Measurements from ENCODE around the gene KIF21A. TPM values are rescaled to one million over a fixed set of nuclear protein-coding genes. Genes with fewer than 3 reads are reported as not detected.

The KIF21A gene
- polyA plus RNA-seq (2013, experiment 1 of 2) = 15.2 TPM
- 16.5 TPM for polyA plus RNA-seq (2013, experiment 2 of 2)

DNA sequence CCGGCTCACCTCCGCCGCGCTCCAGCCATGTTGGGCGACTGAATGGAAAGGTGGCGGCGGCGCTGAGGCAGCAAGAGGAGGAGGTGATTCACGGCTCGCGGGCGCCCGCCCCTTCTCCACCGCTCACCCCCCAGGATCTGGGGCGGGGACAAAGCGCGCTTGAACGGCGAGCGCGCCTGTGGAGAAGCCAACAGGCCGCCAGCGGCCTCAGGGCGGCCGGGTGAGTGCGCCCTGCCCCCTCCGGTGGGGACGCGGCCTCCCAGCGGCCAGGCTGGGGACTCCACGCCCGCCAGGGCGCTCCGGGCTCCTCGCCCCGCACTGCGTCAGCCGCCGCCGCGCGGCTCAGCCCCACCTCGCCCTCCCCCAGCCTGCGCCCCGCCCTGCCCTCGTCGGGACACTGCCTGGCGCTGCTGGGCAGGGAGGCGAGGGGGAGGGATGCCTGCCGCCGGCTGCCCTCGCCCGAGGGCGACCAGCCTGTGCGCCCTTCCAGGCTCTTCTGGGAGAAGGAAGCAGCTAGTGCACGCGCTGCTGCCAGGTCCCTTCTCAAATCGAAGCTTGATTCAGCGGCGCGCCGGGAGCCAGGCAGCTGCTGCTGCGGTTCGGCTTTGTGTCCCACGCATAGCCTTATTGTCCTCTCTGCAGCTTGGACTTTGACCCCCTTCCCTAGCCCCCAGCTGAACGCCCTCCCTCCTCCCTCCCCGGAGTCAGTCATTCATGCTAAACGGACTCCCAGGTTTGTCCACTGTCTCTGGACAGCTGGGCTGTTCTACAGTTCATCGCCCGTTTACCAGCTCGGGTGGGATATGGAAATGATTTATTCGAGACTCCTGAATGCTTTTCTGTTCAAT lies at the start of gene KIF21A:
Gene KIF21A, minus strand, starts transcription at position 40 of the 848 bp plus-strand sequence. CDS start 150 bp downstream, outside the sequence.
- H3K79me2 ChIP-seq (ENCODE audit: control insufficient read depth, insufficient read depth, low read length) = no peaks in the 10 kb centered on the region
- no peaks in the 10 kb centered on the region for H3K4me1 ChIP-seq (ENCODE audit: control insufficient read depth, low read depth, low read length)
- peak within 1 kb of the TSS; percentile 94 for H3K56ac ChIP-seq (ENCODE audit: low read length)
- H3K4ac ChIP-seq (ENCODE audit: low read depth, low read length) = peak within 1 kb of the TSS; percentile 18
- peak within 1 kb of the TSS; percentile 90 for H3K4me2 ChIP-seq (ENCODE audit: low read length)
- H2AK5ac ChIP-seq (ENCODE audit: low read length) = no peak within 1 kb of the TSS
- H3K4me3 ChIP-seq (ENCODE audit: low read length) = peak within 1 kb of the TSS; percentile 51
- peak; percentile 94 for DNase-seq
- H3K27ac ChIP-seq (ENCODE audit: low read depth, low read length) = peak within 1 kb of the TSS; percentile 16
- H4K8ac ChIP-seq (ENCODE audit: low read depth, low read length) = no peak within 1 kb of the TSS
- no peak within 1 kb of the TSS for H2BK15ac ChIP-seq (replicated peaks; ENCODE audit: low read depth)
- peak within 1 kb of the TSS; percentile 91 for H3K23ac ChIP-seq (ENCODE audit: low read length)
- H2BK5ac ChIP-seq (ENCODE audit: low read length) = no peak within 1 kb of the TSS
- no peak within 1 kb of the TSS for H4K5ac ChIP-seq (ENCODE audit: low read length)
- peak within 1 kb of the TSS; percentile 31 for H3K18ac ChIP-seq (ENCODE audit: low read length)
- no peaks in the 10 kb centered on the region for H3K36me3 ChIP-seq (ENCODE audit: control insufficient read depth, insufficient read depth, low read length)
- no peaks in the 10 kb centered on the region for H3K27me3 ChIP-seq (ENCODE audit: insufficient read depth, low read length, poor library complexity)
- H3K79me1 ChIP-seq (ENCODE audit: low read length) = no peaks in the 10 kb centered on the region
- peak within 1 kb of the TSS; percentile 83 for H3K9ac ChIP-seq (ENCODE audit: low read length)
- WGBS (ENCODE audit: extremely low coverage, insufficient coverage, low lambda C conversion rate) = no CpG with 5 or more reads among the region's 72 CpGs
- H2BK120ac ChIP-seq (ENCODE audit: low read depth, low read length) = no peak within 1 kb of the TSS

- no peak overlapping the region for H3K27ac ChIP-seq (ENCODE audit: low read depth, low read length)
- no peaks in the 10 kb centered on the region for H3K79me2 ChIP-seq (ENCODE audit: control insufficient read depth, insufficient read depth, low read length)
- no peak overlapping the region for H2BK120ac ChIP-seq (ENCODE audit: low read depth, low read length)
- no peak overlapping the region for H4K8ac ChIP-seq (ENCODE audit: low read depth, low read length)
- H3K4ac ChIP-seq (ENCODE audit: low read depth, low read length) = no peak overlapping the region
- no peak for DNase-seq
- H3K27me3 ChIP-seq (ENCODE audit: insufficient read depth, low read length, poor library complexity) = no peaks in the 10 kb centered on the region
- no peaks in the 10 kb centered on the region for H3K4me1 ChIP-seq (ENCODE audit: control insufficient read depth, low read depth, low read length)
- no peak overlapping the region for H3K4me3 ChIP-seq (ENCODE audit: low read length)
- H3K4me2 ChIP-seq (ENCODE audit: low read length) = no peak overlapping the region
- no peak overlapping the region for H2BK15ac ChIP-seq (replicated peaks; ENCODE audit: low read depth)
- WGBS (ENCODE audit: extremely low coverage, insufficient coverage, low lambda C conversion rate) = no CpG with 5 or more reads among the region's 1 CpG
- H3K36me3 ChIP-seq (ENCODE audit: control insufficient read depth, insufficient read depth, low read length) = no peaks in the 10 kb centered on the region
- H3K9ac ChIP-seq (ENCODE audit: low read length) = no peak overlapping the region
- no peak overlapping the region for H2BK5ac ChIP-seq (ENCODE audit: low read length)
- H3K23ac ChIP-seq (ENCODE audit: low read length) = no peak overlapping the region
- H2AK5ac ChIP-seq (ENCODE audit: low read length) = no peak overlapping the region
- no peak overlapping the region for H4K5ac ChIP-seq (ENCODE audit: low read length)
- no peaks in the 10 kb centered on the region for H3K79me1 ChIP-seq (ENCODE audit: low read length)
- H3K56ac ChIP-seq (ENCODE audit: low read length) = no peak overlapping the region
- no peak overlapping the region for H3K18ac ChIP-seq (ENCODE audit: low read length)
Observed at GRCh38 chr12:39490500-39491282, 47.8 kb upstream of the KIF21A start.

DNA sequence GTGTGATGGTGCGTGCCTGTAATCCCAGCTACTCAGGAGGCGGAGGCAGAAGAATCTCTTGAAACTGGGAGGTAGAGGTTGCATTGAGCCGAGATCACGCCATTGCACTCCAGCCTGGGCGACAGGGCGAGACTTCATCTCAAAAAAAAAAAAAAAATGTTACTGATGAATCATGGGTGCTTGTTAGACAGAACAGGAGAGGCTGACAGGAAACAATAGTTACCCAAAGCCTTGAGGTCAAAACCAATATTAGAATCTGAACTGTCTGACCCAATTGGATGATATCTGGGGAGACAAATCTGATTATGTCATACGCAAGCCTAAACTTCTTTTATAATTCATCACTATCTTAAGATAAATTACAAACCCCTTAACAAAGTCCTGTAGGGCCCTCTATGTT lies 40.7 kb upstream of the KIF21A start:
- Histone ChIP-seq H3K4me2 (ENCODE audit: low read length) (no peak overlapping the region), H2BK120ac (ENCODE audit: low read depth, low read length) (no peak overlapping the region), H3K56ac (ENCODE audit: low read length) (no peak overlapping the region), H3K23ac (ENCODE audit: low read length) (no peak overlapping the region), H3K27me3 (ENCODE audit: insufficient read depth, low read length, poor library complexity) (no peaks in the 10 kb centered on the region), H2AK5ac (ENCODE audit: low read length) (no peak overlapping the region), H3K36me3 (ENCODE audit: control insufficient read depth, insufficient read depth, low read length) (no peaks in the 10 kb centered on the region), H4K8ac (ENCODE audit: low read depth, low read length) (no peak overlapping the region), H3K18ac (ENCODE audit: low read length) (no peak overlapping the region), H3K4me3 (ENCODE audit: low read length) (no peak overlapping the region), H4K5ac (ENCODE audit: low read length) (no peak overlapping the region), H3K79me2 (ENCODE audit: control insufficient read depth, insufficient read depth, low read length) (no peaks in the 10 kb centered on the region), H3K27ac (ENCODE audit: low read depth, low read length) (no peak overlapping the region), H2BK15ac (replicated peaks; ENCODE audit: low read depth) (no peak overlapping the region), H3K79me1 (ENCODE audit: low read length) (no peaks in the 10 kb centered on the region), H3K9ac (ENCODE audit: low read length) (no peak overlapping the region), H3K4ac (ENCODE audit: low read depth, low read length) (no peak overlapping the region), H2BK5ac (ENCODE audit: low read length) (no peak overlapping the region), H3K4me1 (ENCODE audit: control insufficient read depth, low read depth, low read length) (no peaks in the 10 kb centered on the region)
- DNase-seq = no peak
- no CpG with 5 or more reads among the region's 7 CpGs for WGBS (ENCODE audit: extremely low coverage, insufficient coverage, low lambda C conversion rate)

- no peak overlapping the region for H3K4me3 ChIP-seq (ENCODE audit: low read length)
- H3K27me3 ChIP-seq (ENCODE audit: insufficient read depth, low read length, poor library complexity) = no peaks in the 10 kb centered on the region
- no peak for DNase-seq
- no peak overlapping the region for H2BK120ac ChIP-seq (ENCODE audit: low read depth, low read length)
- no peak overlapping the region for H2BK15ac ChIP-seq (replicated peaks; ENCODE audit: low read depth)
- no peak overlapping the region for H4K8ac ChIP-seq (ENCODE audit: low read depth, low read length)
- no peaks in the 10 kb centered on the region for H3K36me3 ChIP-seq (ENCODE audit: control insufficient read depth, insufficient read depth, low read length)
- no peak overlapping the region for H3K27ac ChIP-seq (ENCODE audit: low read depth, low read length)
- no peak overlapping the region for H3K9ac ChIP-seq (ENCODE audit: low read length)
- no peaks in the 10 kb centered on the region for H3K79me2 ChIP-seq (ENCODE audit: control insufficient read depth, insufficient read depth, low read length)
- H3K79me1 ChIP-seq (ENCODE audit: low read length) = no peaks in the 10 kb centered on the region
- no peak overlapping the region for H3K23ac ChIP-seq (ENCODE audit: low read length)
- no CpG with 5 or more reads among the region's 4 CpGs for WGBS (ENCODE audit: extremely low coverage, insufficient coverage, low lambda C conversion rate)
- no peak overlapping the region for H2AK5ac ChIP-seq (ENCODE audit: low read length)
- no peak overlapping the region for H3K4ac ChIP-seq (ENCODE audit: low read depth, low read length)
- no peak overlapping the region for H4K5ac ChIP-seq (ENCODE audit: low read length)
- no peak overlapping the region for H3K4me2 ChIP-seq (ENCODE audit: low read length)
- H3K4me1 ChIP-seq (ENCODE audit: control insufficient read depth, low read depth, low read length) = no peaks in the 10 kb centered on the region
- H3K56ac ChIP-seq (ENCODE audit: low read length) = no peak overlapping the region
- H3K18ac ChIP-seq (ENCODE audit: low read length) = no peak overlapping the region
- H2BK5ac ChIP-seq (ENCODE audit: low read length) = no peak overlapping the region
Observed at GRCh38 chr12:39483042-39483441, 40.1 kb upstream of the KIF21A start.

GRCh38 chr12:39476894-39477293 lies 34.0 kb upstream of the KIF21A start:
- Histone ChIP-seq H4K8ac (ENCODE audit: low read depth, low read length) (no peak overlapping the region), H3K9ac (ENCODE audit: low read length) (no peak overlapping the region), H3K23ac (ENCODE audit: low read length) (no peak overlapping the region), H3K79me1 (ENCODE audit: low read length) (no peaks in the 10 kb centered on the region), H2BK15ac (replicated peaks; ENCODE audit: low read depth) (no peak overlapping the region), H3K79me2 (ENCODE audit: control insufficient read depth, insufficient read depth, low read length) (no peaks in the 10 kb centered on the region), H2AK5ac (ENCODE audit: low read length) (no peak overlapping the region), H2BK120ac (ENCODE audit: low read depth, low read length) (no peak overlapping the region), H3K56ac (ENCODE audit: low read length) (no peak overlapping the region), H3K4ac (ENCODE audit: low read depth, low read length) (no peak overlapping the region), H3K18ac (ENCODE audit: low read length) (no peak overlapping the region), H2BK5ac (ENCODE audit: low read length) (no peak overlapping the region), H3K27me3 (ENCODE audit: insufficient read depth, low read length, poor library complexity) (no peaks in the 10 kb centered on the region), H4K5ac (ENCODE audit: low read length) (no peak overlapping the region), H3K4me1 (ENCODE audit: control insufficient read depth, low read depth, low read length) (no peaks in the 10 kb centered on the region), H3K27ac (ENCODE audit: low read depth, low read length) (no peak overlapping the region), H3K4me2 (ENCODE audit: low read length) (no peak overlapping the region), H3K4me3 (ENCODE audit: low read length) (no peak overlapping the region), H3K36me3 (ENCODE audit: control insufficient read depth, insufficient read depth, low read length) (no peaks in the 10 kb centered on the region)
- WGBS (ENCODE audit: extremely low coverage, insufficient coverage, low lambda C conversion rate) = no CpG with 5 or more reads among the region's 5 CpGs
- peak; percentile 2 for DNase-seq
